Measurements from ENCODE around the gene JUND. TPM values are rescaled to one million over a fixed set of nuclear protein-coding genes. Genes with fewer than 3 reads are reported as not detected.

The JUND gene
- total and polyA plus RNA-seq, 2 of the 8 experiments (the other 6 are each of a cell fraction or from before 2014, with no cell fraction given), result 54.0 to 77.5 TPM

DNA sequence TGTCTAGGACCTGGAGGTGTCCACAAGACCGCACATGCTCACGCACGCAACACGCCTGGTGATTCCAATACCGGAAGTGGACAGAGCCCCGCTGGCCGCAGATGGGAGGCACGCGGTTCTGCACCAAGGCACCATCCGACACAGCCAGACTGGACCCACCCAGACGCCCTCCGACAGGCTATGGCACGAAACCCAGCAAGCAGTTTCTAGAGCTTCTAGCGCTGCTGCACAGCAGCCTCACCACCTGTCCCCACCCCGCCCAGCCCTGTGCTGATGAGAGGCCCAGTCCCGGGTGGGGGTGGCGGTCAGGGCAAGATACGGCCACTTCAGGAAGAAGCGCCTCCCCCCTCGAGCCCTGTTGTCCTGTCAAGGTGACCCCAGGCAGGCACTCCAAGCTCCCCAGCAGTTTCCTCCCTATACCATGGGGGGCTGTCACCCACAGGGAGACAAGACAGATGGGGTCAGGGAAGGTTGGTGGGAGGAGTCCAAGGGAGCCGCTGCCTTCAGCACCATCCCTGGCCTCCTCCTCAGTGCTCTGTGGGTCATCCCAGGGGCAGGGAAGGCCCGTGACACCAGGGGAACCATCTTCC lies 30.2 kb upstream of the JUND start (continued):
- TF ChIP-seq, protein P1, sequence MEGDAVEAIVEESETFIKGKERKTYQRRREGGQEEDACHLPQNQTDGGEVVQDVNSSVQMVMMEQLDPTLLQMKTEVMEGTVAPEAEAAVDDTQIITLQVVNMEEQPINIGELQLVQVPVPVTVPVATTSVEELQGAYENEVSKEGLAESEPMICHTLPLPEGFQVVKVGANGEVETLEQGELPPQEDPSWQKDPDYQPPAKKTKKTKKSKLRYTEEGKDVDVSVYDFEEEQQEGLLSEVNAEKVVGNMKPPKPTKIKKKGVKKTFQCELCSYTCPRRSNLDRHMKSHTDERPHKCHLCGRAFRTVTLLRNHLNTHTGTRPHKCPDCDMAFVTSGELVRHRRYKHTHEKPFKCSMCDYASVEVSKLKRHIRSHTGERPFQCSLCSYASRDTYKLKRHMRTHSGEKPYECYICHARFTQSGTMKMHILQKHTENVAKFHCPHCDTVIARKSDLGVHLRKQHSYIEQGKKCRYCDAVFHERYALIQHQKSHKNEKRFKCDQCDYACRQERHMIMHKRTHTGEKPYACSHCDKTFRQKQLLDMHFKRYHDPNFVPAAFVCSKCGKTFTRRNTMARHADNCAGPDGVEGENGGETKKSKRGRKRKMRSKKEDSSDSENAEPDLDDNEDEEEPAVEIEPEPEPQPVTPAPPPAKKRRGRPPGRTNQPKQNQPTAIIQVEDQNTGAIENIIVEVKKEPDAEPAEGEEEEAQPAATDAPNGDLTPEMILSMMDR (IDR thresholded peaks at IDR 0.05; ENCODE audit: control extremely low read depth in 1 of 3, insufficient read depth in 1 of 3, low read depth in 1 of 3, low read length in 3 of 3), result no peak
- TF ChIP-seq SP1 (IDR thresholded peaks at IDR 0.05; ENCODE audit: low read depth, low read length) (no peak), ZNF274 (IDR thresholded peaks at IDR 0.05; ENCODE audit: borderline replicate concordance, extremely low read depth, low read length) (no peak), CHD1 (IDR thresholded peaks at IDR 0.05; ENCODE audit: low read depth, low read length) (no peak), KDM5A (IDR thresholded peaks at IDR 0.05; ENCODE audit: low read length) (no peak)

Measured in H1 (cell line).